Measurements from ENCODE around the gene GIPC2.

DNA sequence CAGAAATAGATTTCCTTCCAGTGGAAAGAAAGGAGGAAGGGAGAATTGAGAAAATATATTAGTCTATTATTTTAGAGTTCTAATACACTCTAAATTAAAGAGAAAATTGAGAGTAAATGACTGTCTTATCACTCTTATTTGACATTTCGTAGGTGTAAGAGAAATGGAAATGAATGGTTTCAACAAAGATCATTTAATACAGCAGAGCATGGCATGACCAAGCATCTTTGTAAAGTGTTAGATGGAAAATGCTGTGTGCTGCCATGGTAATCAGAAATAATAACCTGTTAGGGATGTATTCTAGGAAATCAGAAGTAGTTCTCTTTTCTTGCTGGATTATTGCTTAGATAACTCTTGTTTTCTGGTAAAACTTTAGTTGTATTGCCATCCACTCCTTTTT is 90.9 kb downstream of the GIPC2 start:
- TF ChIP-seq NFIC (IDR thresholded peaks at IDR 0.05) (no peak), EP300 (IDR thresholded peaks at IDR 0.05; ENCODE audit: borderline replicate concordance) (no peak), REST (IDR thresholded peaks at IDR 0.05; ENCODE audit: low read depth) (no peak), CEBPB (IDR thresholded peaks at IDR 0.05) (no peak), YY1 (IDR thresholded peaks at IDR 0.05; ENCODE audit: low read depth) (no peak), MAX (IDR thresholded peaks at IDR 0.05) (no peak)
